CD14-positive monocyte (primary cell): ENCODE results near the gene BANK1. TPM values are rescaled to one million over a fixed set of nuclear protein-coding genes. Genes with fewer than 3 reads are reported as not detected.
A peak's percentile ranks its signal among the peaks of the same experiment; 100 is the strongest.

Source experiments
- DNase-seq, 3 donors: peaks; one replicate each; pipeline ENCODE4 v3.0.0-alpha.2; 2011 to 2022
- H2AFZ ChIP-seq: 2 replicates; pipeline ENCODE4 v1.6.0; 2012; ENCODE audit warnings: mild to moderate bottlenecking, low read depth, low read length, inconsistent platforms; ENCODE audit not compliant: insufficient read depth, poor library complexity, severe bottlenecking
- H3K27ac ChIP-seq, 2 donors: 1 replicate in 1 of 2; 2 replicates in 1 of 2; pipeline ENCODE4 v1.5.1; 2012 to 2013; ENCODE audit warnings: low read length in 2 of 2, control low read depth in 1 of 2, inconsistent platforms in 1 of 2, low read depth in 1 of 2, mild to moderate bottlenecking in 1 of 2
- H3K27me3 ChIP-seq, 2 donors: one replicate each; pipeline versions ENCODE4 v1.6.0 to v1.6.1; 2011 to 2013; ENCODE audit warnings: low read length in 2 of 2; ENCODE audit not compliant: control insufficient read depth in 2 of 2, insufficient read depth in 2 of 2
- H3K36me3 ChIP-seq, 2 donors: replicated peaks in 1 of 2; 1 replicate in 1 of 2; 2 replicates in 1 of 2; pipeline versions ENCODE4 v1.5.1 to v1.6.1; 2012 to 2013; ENCODE audit warnings: low read length in 2 of 2, control low read depth in 1 of 2, inconsistent platforms in 1 of 2, mild to moderate bottlenecking in 1 of 2; ENCODE audit not compliant: insufficient read depth in 2 of 2, control insufficient read depth in 1 of 2
- H3K4me1 ChIP-seq, 2 donors: 1 replicate in 1 of 2; 2 replicates in 1 of 2; pipeline versions ENCODE4 v1.5.1 to v1.6.1; 2012 to 2013; ENCODE audit warnings: low read length in 2 of 2, control low read depth in 1 of 2, inconsistent platforms in 1 of 2, mild to moderate bottlenecking in 1 of 2, moderate library complexity in 1 of 2; ENCODE audit not compliant: insufficient read depth in 2 of 2, control insufficient read depth in 1 of 2
- H3K4me2 ChIP-seq: replicated peaks from 2 replicates; pipeline ENCODE3; 2012; ENCODE audit warnings: low read length, moderate library complexity, mild to moderate bottlenecking; ENCODE audit not compliant: poor library complexity, severe bottlenecking; ENCODE audit errors: extremely low read depth
- H3K4me3 ChIP-seq, 3 experiments: fragments of 200-600 bp in 1 of 3; sonication (generic) in 1 of 3; replicated peaks in 1 of 3; 1 replicate in 2 of 3; 2 replicates in 1 of 3; pipeline ENCODE4 v1.5.1; 2011 to 2013; ENCODE audit warnings: low read length in 3 of 3, mild to moderate bottlenecking in 3 of 3, control low read depth in 2 of 3, low read depth in 2 of 3, inconsistent platforms in 1 of 3, moderate library complexity in 1 of 3
- H3K79me2 ChIP-seq: 2 replicates; pipeline ENCODE4 v1.6.0; 2012; ENCODE audit warnings: mild to moderate bottlenecking, control low read depth, inconsistent platforms, low read length, moderate library complexity; ENCODE audit not compliant: insufficient read depth
- H3K9ac ChIP-seq: 2 replicates; pipeline ENCODE4 v1.6.0; 2017; ENCODE audit warnings: low read length, mild to moderate bottlenecking; ENCODE audit not compliant: insufficient read depth, poor library complexity, severe bottlenecking
- H3K9me3 ChIP-seq, 2 donors: replicated peaks in 1 of 2; 1 replicate in 1 of 2; 2 replicates in 1 of 2; pipeline versions ENCODE4 v1.5.1 to v1.6.1; 2012 to 2013; ENCODE audit warnings: low read length in 2 of 2, control low read depth in 1 of 2; ENCODE audit not compliant: control insufficient read depth in 1 of 2, insufficient read depth in 1 of 2
- H4K20me1 ChIP-seq: 2 replicates; pipeline ENCODE4 v1.6.0; 2012; ENCODE audit warnings: mild to moderate bottlenecking, low read length, control low read depth, moderate library complexity; ENCODE audit not compliant: insufficient read depth
- H3K27ac Mint-ChIP-seq, 7 donors: one replicate each; pipeline ENCODE4 v1.8.0; 2020; ENCODE audit warnings: mild to moderate bottlenecking in 7 of 7, mixed read lengths in 7 of 7, moderate library complexity in 6 of 7, inconsistent platforms in 2 of 7
- H3K27me3 Mint-ChIP-seq, 3 donors: one replicate each; pipeline ENCODE4 v1.8.0; 2021 to 2022; ENCODE audit warnings: low read depth in 3 of 3, mild to moderate bottlenecking in 3 of 3, mixed read lengths in 3 of 3, moderate library complexity in 3 of 3, inconsistent platforms in 1 of 3
- H3K36me3 Mint-ChIP-seq, 2 donors: one replicate each; pipeline ENCODE4 v1.8.0; 2020; ENCODE audit warnings: mixed read lengths in 2 of 2, inconsistent platforms in 1 of 2, mild to moderate bottlenecking in 1 of 2
- H3K4me1 Mint-ChIP-seq: one replicate; pipeline ENCODE4 v1.8.0; 2020; ENCODE audit warnings: mild to moderate bottlenecking, mixed read lengths
- H3K4me3 Mint-ChIP-seq, 2 donors: one replicate each; pipeline ENCODE4 v1.8.0; 2020; ENCODE audit warnings: mild to moderate bottlenecking in 2 of 2, mixed read lengths in 2 of 2, moderate library complexity in 1 of 2
- H3K9me3 Mint-ChIP-seq, 7 donors: one replicate each; pipeline ENCODE4 v1.8.0; 2020 to 2022; ENCODE audit warnings: mixed read lengths in 7 of 7, mild to moderate bottlenecking in 6 of 7, moderate library complexity in 6 of 7, inconsistent platforms in 2 of 7
- WGBS: methylation state at CpG from one replicate; pipeline ENCODE4 v1.1.5; 2013; ENCODE audit warnings: missing lambda C conversion rate; ENCODE audit not compliant: insufficient coverage; 5-methylcytosine and 5-hydroxymethylcytosine counted together
- intact Hi-C, 2 donors: fragments of 100-400 bp; cut with micrococcal nuclease; formaldehyde crosslinking; loops; one replicate each; pipeline versions ENCODE4 v1.15.0 to v1.15.1; 2023
- polyA plus RNA-seq, 3 donors: library from polyadenylated mRNA; depleted of rRNA in 1 of 3; unstranded in 2 of 3; stranded (reverse) in 1 of 3; fragments of 300-500 nt in 2 of 3; fragments of >200 nt in 1 of 3; fragmentation: Illumina TruSeq in 2 of 3; gene quantifications; 1 replicate in 2 of 3; 2 replicates in 1 of 3; pipeline ENCODE4 v1.2.3, GENCODE V29; 2012 to 2021
- TF ChIP-seq, protein P1 (sequence below): fragments of 200-600 bp; IDR thresholded peaks from one replicate; pipeline ENCODE4 v1.8.0; 2022; ENCODE audit warnings: antibody characterized with exemption, mild to moderate bottlenecking

The BANK1 gene
- polyA plus RNA-seq, 3 donors: 2.6 to 5.2 (median 2.9) TPM

DNA sequence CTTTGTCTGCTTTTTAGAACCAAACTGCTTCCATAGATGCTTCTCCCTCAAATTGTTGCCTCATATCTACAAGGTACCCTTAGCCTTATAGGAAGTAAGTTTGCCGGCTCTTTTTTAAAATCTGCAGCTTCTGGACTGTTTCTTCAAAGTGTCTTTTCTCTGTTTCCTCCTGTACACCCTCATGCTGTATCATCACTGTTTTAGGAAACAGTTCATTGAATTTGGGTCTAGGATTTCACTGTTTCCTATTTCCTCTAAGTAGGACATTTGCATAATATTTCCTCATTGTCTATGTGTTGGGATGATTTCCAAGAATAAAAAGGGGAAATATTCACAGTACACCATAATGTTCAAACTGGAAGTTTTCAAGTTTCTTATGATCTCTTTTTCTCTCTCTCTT is 43.0 kb downstream of the BANK1 start:
- H3K36me3 ChIP-seq: no peaks in the 10 kb centered on the region
- Mint-ChIP-seq H3K27ac (peak overlapping the region; percentile 1 to 85 (median 50)), H3K4me3 (peak overlapping the region in 1 of 2 donors; percentile 63), H3K27me3 (peaks cover 0 to 1% (median 0%) of the 10 kb centered on the region in 3 donors), H3K9me3 (no peaks in the 10 kb centered on the region), H3K36me3 (no peaks in the 10 kb centered on the region), H3K4me1 (peaks cover 33% of the 10 kb centered on the region)
- WGBS: no CpG with 5 or more reads among the region's 1 CpG
- DNase-seq: peak; percentile 3 to 50 (median 42)
- no peaks in the 10 kb centered on the region for H3K79me2 ChIP-seq
- peak overlapping the region; percentile 37 for H3K4me2 ChIP-seq
- H3K4me1 ChIP-seq: peaks cover 16 to 31% of the 10 kb centered on the region in 2 donors
- TF ChIP-seq, protein P1, sequence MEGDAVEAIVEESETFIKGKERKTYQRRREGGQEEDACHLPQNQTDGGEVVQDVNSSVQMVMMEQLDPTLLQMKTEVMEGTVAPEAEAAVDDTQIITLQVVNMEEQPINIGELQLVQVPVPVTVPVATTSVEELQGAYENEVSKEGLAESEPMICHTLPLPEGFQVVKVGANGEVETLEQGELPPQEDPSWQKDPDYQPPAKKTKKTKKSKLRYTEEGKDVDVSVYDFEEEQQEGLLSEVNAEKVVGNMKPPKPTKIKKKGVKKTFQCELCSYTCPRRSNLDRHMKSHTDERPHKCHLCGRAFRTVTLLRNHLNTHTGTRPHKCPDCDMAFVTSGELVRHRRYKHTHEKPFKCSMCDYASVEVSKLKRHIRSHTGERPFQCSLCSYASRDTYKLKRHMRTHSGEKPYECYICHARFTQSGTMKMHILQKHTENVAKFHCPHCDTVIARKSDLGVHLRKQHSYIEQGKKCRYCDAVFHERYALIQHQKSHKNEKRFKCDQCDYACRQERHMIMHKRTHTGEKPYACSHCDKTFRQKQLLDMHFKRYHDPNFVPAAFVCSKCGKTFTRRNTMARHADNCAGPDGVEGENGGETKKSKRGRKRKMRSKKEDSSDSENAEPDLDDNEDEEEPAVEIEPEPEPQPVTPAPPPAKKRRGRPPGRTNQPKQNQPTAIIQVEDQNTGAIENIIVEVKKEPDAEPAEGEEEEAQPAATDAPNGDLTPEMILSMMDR: no peak
- no peak overlapping the region for H2AFZ ChIP-seq
- no peaks in the 10 kb centered on the region for H3K27me3 ChIP-seq
- H3K4me3 ChIP-seq: no peak overlapping the region
- H3K9ac ChIP-seq: no peak overlapping the region
- peak overlapping the region in 1 of 2 donors; percentile 21 for H3K27ac ChIP-seq
- no peaks in the 10 kb centered on the region for H3K9me3 ChIP-seq
- H4K20me1 ChIP-seq: no peaks in the 10 kb centered on the region
- intact Hi-C loops: no loop called here

DNA sequence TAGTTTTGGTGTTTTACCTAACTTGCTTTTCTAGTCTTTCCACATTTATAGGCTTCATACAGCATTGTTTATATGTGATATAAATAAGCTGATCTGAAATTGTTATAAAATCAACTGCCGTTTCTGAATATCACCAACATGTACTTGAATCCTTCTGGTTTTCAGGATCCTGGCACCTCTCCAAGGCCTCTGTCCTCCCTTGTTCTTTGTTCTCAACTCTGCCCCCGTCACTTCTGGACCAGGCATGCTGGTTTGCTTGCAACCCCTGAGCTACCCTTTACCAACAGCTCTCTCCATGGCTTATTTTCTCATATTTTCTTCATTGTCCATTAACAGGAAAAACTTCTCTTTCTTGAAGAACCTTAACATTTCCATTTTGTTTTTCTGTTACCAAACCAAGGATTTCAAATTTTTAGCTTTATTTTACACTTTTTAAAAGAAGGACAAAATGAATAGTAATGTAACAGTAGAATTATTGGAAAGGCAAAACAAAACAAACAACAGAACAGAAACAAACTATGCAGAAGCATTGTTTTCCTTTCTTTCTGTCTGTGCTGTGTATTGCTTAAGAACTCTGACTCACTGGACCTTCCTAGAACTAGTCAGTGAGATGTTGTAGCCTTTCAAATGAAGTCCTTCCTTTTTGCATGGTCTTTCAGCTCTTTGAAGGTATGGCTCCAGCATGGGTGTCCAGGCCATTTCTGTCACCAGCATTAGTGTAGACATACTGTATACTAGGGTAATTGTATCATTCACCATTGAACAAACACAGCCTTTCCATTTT is 44.8 kb downstream of the BANK1 start:
- peaks cover 16 to 31% of the 10 kb centered on the region in 2 donors for H3K4me1 ChIP-seq
- H3K4me3 ChIP-seq: peak overlapping the region in 1 of 3 experiments; percentile 12
- no peaks in the 10 kb centered on the region for H3K27me3 ChIP-seq
- H3K4me3 Mint-ChIP-seq: peak overlapping the region in 1 of 2 donors; percentile 6
- peak; percentile 49 to 71 (median 67) for DNase-seq
- no peaks in the 10 kb centered on the region for H4K20me1 ChIP-seq
- no peak overlapping the region for H3K9ac ChIP-seq
- peaks cover 0 to 1% (median 0%) of the 10 kb centered on the region in 3 donors for H3K27me3 Mint-ChIP-seq
- H2AFZ ChIP-seq: no peak overlapping the region
- peak overlapping the region in 1 of 2 donors; percentile 61 for H3K27ac ChIP-seq
- peak overlapping the region; percentile 28 for H3K4me2 ChIP-seq
- intact Hi-C loops: no loop called here
- H3K9me3 ChIP-seq: no peaks in the 10 kb centered on the region
- H3K4me1 Mint-ChIP-seq: peaks cover 33% of the 10 kb centered on the region
- no peaks in the 10 kb centered on the region for H3K36me3 ChIP-seq
- no peaks in the 10 kb centered on the region for H3K9me3 Mint-ChIP-seq
- WGBS: 86% methylated on average over 1 of the region's 2 CpGs
- H3K79me2 ChIP-seq: no peaks in the 10 kb centered on the region
- no peaks in the 10 kb centered on the region for H3K36me3 Mint-ChIP-seq
- peak overlapping the region; percentile 15 to 88 (median 70) for H3K27ac Mint-ChIP-seq
- TF ChIP-seq, protein P1: no peak
